ACC112 (cell line): ENCODE results near the gene RNF114.
A peak's percentile ranks its signal among the peaks of the same experiment; 100 is the strongest.
"Not testable (repeated sequence)": the region's sequence is repeated elsewhere in the genome, so short reads cannot be mapped to it uniquely, and the experiment has no call there.

Source experiments
- H2AFZ ChIP-seq: fragments of 200-600 bp; sonication (generic); one replicate; pipeline ENCODE4 v1.6.0; 2017; ENCODE audit warnings: antibody characterized with exemption, low read length; ENCODE audit not compliant: unreplicated experiment
- H3K27ac ChIP-seq: fragments of 200-600 bp; sonication (generic); 2 replicates; pipeline ENCODE4 v1.5.1; 2014; ENCODE audit warnings: low read depth, mild to moderate bottlenecking, antibody characterized with exemption, low read length, moderate library complexity
- H3K27me3 ChIP-seq: fragments of 200-600 bp; sonication (generic); 2 replicates; pipeline ENCODE4 v1.6.1; 2014; ENCODE audit warnings: mild to moderate bottlenecking, antibody characterized with exemption, low read length, moderate library complexity, mixed read lengths; ENCODE audit not compliant: insufficient read depth
- H3K36me3 ChIP-seq: fragments of 200-600 bp; sonication (generic); 2 replicates; pipeline ENCODE4 v1.6.1; 2016; ENCODE audit warnings: mild to moderate bottlenecking, antibody characterized with exemption, low read length, moderate library complexity, mixed read lengths; ENCODE audit not compliant: insufficient read depth
- H3K4me1 ChIP-seq: fragments of 200-600 bp; sonication (generic); one replicate; pipeline ENCODE4 v1.6.1; 2016; ENCODE audit warnings: low read length, mixed read lengths; ENCODE audit not compliant: insufficient read depth, unreplicated experiment, control insufficient read depth
- H3K4me3 ChIP-seq: fragments of 200-600 bp; sonication (generic); 2 replicates; pipeline ENCODE4 v1.5.1; 2014; ENCODE audit warnings: mild to moderate bottlenecking, low read depth, low read length
- H3K79me2 ChIP-seq: fragments of 200-600 bp; sonication (generic); one replicate; pipeline ENCODE4 v1.6.0; 2016; ENCODE audit warnings: low read length; ENCODE audit not compliant: control insufficient read depth, unreplicated experiment, insufficient read depth

Gene RNF114

DNA sequence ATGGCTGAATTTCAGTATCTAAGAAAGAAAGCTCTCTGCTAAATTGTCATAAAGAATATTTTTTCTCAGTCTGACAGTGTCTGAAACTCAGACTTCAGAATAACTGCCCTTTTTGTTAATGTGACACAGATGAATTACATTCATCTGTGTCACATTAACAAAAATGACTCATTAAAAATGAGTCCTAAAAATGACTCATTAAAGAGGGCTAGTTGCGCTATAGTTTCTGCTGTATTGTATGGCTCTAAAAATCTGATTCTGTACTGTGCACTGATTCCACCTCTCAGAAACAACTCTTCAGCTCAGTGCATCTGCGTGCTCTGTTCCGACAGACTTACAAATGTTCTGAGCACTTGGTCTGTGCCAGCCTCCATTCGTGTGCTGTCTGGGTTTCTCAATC, 15.0 kb downstream of the RNF114 start:
- Histone ChIP-seq H2AFZ (no peak overlapping the region), H3K79me2 (peaks cover 14% of the 10 kb centered on the region), H3K36me3 (peaks cover 41% of the 10 kb centered on the region), H3K27me3 (no peaks in the 10 kb centered on the region), H3K4me1 (peaks cover 32% of the 10 kb centered on the region), H3K27ac (peak overlapping the region; percentile 83), H3K4me3 (peak overlapping the region; percentile 24; the same call in 1 of the 2 replicates)

DNA sequence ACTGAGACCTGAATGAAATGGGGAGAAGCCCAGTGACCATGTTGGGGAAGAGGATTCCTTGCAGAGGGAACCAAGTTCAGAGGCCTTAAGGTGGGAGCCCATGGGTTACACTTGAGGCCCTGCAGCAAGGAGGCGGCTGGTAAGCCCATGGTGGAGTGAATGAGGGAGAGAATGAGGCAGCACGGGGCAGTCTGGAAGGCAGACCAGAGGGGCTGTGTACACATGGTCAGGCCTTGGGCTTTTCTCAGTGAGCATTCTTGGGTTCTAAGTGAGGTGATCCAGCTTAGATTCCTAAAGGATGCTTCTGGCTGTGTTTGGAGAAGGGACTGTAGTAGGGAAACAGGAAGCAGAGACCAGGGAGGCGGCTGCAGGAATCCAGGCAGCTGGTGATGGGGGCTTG, 19.0 kb downstream of the RNF114 start:
- no peak overlapping the region for H2AFZ ChIP-seq
- peaks cover 40% of the 10 kb centered on the region; the same call in 1 of the 2 replicates for H3K36me3 ChIP-seq
- no peak overlapping the region for H3K27ac ChIP-seq
- H3K27me3 ChIP-seq: no peaks in the 10 kb centered on the region
- no peak overlapping the region for H3K4me3 ChIP-seq
- H3K79me2 ChIP-seq: peaks cover 9% of the 10 kb centered on the region
- peaks cover 18% of the 10 kb centered on the region for H3K4me1 ChIP-seq

DNA sequence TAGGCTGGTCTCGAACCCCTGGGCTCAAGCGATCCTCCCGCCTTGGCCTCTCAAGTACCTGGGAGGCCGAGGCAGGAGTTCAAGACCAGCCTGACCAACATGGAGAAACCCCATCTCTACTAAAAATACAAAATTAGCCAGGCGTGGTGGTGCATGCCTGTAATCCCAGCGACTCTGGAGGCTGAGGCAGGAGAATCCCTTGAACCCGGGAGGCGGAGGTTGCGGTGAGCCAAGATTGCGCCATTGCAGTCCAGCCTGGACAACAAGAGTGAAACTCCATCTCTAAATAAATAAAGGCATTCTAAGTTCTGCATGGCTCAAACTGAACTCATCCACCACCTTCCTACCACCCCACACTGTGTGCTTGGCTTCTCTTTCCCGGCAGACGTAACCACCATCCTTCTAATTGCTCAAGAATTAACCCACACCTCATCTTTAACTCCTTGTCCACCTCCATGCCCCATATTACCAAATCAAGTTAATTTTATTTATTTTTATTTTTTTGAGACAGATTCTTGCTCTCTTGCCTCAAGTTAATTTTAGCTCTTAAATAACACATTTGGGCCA, 19.7 kb downstream of the RNF114 start:
- peaks cover 36% of the 10 kb centered on the region; the same call in 1 of the 2 replicates for H3K36me3 ChIP-seq
- not testable (repeated sequence) for H3K27me3 ChIP-seq, H3K27ac ChIP-seq, H2AFZ ChIP-seq, H3K4me3 ChIP-seq, H3K79me2 ChIP-seq
- peaks cover 11% of the 10 kb centered on the region for H3K4me1 ChIP-seq

DNA sequence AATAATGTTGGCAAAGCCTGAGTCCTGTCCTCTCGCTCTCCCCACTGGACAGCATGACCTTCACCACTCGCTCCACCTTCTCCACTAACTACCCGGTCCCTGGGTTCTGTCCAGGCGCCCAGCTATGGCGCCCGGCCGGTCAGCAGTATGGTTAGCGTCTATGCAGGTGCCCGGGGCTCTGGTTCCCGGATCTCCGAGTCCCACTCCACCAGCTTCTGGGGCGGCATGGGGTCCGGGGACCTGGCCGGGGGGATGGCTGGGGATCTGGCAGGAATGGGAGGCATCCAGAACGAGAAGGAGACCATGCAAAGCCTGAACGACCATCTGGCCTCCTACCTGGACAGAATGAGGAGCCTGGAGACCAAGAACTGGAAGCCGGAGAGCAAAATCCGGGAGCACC, 20.5 kb downstream of the RNF114 start:
- no peak overlapping the region for H2AFZ ChIP-seq
- H3K79me2 ChIP-seq: peaks cover 9% of the 10 kb centered on the region
- peaks cover 5% of the 10 kb centered on the region for H3K4me1 ChIP-seq
- no peak overlapping the region for H3K27ac ChIP-seq
- no peaks in the 10 kb centered on the region for H3K27me3 ChIP-seq
- peaks cover 36% of the 10 kb centered on the region; the same call in 1 of the 2 replicates for H3K36me3 ChIP-seq
- no peak overlapping the region for H3K4me3 ChIP-seq

DNA sequence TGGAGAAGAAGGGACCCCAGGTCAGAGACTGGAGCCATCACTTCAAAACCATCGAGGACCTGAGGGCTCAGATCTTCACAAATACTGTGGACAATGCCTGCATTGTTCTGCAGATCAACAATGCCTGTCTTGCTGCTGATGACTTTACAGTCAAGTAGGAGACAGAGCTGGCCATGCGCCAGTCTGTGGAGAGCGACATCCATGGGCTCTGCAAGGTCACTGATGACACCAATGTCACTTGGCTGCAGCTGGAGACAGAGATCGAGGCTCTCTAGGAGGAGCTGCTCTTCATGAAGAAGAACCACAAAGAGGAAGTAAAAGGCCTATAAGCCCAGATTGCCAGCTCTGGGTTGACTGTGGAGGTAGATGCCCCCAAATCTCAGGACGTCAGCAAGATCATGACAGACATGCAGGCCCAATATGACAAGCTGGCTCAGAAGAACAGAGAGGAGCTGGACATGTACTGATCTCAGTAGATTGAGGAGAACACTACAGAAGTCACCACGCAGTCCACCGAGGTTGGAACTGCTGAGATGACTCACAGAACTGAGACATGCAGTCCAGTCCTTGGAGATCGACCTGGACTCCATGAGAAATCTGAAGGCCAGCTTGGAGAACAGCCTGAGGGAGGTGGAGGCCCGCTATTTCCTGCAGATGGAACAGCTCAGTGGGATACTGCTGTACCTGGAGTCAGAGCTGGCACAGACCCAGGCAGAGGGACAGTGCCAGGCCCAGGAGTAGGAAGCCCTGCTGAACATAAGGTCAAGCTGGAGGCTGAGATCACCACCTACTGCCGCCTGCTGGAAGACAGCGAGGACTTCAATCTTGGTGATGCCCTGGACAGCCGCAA, 21.1 kb downstream of the RNF114 start:
- not testable (repeated sequence) for H3K4me3 ChIP-seq, H2AFZ ChIP-seq, H3K4me1 ChIP-seq, H3K27ac ChIP-seq, H3K79me2 ChIP-seq, H3K27me3 ChIP-seq
- peaks cover 30% of the 10 kb centered on the region; the same call in 1 of the 2 replicates for H3K36me3 ChIP-seq

DNA sequence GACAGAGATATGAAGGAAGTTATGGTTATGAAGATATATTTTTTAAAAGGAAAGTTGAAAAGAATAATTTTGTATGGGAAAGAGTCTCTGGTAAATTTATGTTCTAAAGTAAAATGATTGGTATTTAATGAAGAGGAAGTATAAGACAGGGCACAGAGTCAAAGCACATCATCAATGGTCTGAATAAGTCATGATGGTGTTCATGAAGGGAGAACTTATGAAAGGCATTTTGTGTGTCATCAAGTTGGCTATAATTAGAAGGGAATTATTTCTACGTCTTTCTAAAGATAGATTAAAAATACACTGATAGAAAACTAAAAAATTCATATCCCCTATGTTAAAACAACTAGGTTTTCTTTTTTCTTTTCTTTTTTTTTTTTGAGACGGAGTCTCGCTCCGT, 25.2 kb downstream of the RNF114 start:
- H3K4me3 ChIP-seq: no peak overlapping the region
- H3K4me1 ChIP-seq: no peaks in the 10 kb centered on the region
- no peak overlapping the region for H2AFZ ChIP-seq
- H3K79me2 ChIP-seq: no peaks in the 10 kb centered on the region
- H3K27me3 ChIP-seq: no peaks in the 10 kb centered on the region
- H3K27ac ChIP-seq: no peak overlapping the region
- peaks cover 6% of the 10 kb centered on the region; the same call in 1 of the 2 replicates for H3K36me3 ChIP-seq

DNA sequence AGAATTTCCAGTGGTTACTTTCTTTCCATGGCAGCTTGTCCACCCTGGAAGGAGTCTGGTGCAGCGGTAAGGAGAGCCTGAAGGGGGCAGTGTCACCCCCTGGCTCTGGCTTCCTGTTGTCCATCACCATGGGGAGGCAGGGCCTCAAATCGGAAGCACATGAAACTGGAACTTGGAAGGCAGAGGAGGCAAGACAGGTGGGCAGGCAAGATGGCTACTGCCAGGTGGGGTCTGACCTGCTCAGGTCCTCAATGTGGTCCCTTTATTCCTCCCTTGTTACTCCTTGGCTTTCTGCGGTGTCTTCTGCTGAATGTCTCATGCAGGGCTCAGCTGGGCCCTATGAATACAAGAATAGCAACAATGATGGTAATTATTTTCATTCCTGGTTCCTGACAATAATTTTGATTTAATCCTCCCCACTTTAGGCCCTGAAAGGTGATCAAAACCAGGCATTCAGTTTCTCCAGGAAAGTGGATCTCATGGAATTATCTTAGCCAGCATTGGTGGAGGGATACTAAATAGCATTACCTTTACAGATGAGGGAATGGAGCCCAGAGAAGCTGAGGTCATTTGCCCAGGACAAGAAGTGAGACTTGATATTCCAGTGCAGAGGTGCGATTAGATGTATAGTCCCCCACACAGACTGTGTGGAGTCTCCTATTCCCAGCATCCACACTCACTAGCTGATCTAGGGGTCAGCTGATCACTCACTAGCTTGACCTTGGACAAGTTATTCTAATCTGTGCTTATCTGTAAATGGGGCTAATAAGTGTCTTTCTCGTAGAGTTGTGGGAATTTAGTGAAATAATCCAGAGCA, 29.0 kb downstream of the RNF114 start:
- Histone ChIP-seq H3K4me3 (no peak overlapping the region), H3K27ac (no peak overlapping the region), H3K27me3 (no peaks in the 10 kb centered on the region), H2AFZ (no peak overlapping the region), H3K79me2 (no peaks in the 10 kb centered on the region), H3K36me3 (no peaks in the 10 kb centered on the region), H3K4me1 (peaks cover 12% of the 10 kb centered on the region)

DNA sequence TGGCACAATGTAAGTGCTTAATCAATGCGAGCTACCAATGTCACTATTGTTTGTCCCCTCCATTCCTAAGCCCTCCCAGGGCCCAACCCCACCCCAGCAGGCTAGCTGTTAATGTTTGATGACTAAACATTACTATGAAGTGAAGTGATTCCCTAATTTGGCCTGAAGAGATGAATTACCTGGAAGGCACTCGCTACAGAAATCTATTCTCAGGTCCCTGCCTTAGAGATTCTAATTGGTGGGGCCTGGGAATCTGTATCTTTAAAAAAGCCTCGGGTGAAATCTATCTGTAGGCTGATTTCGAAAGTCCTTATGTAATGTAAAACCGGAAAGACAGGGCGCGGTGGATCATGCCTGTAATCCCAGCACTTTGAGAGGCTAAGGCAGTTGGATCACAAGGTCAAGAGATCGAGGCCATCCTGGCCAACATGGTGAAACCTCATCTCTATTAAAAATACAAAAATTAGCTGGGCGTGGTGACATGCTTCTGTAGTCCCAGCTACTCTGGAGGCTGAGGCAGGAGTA, 29.6 kb downstream of the RNF114 start:
- Histone ChIP-seq H3K27me3 (no peaks in the 10 kb centered on the region), H3K36me3 (no peaks in the 10 kb centered on the region), H2AFZ (no peak overlapping the region), H3K4me3 (no peak overlapping the region), H3K27ac (no peak overlapping the region), H3K79me2 (no peaks in the 10 kb centered on the region), H3K4me1 (peaks cover 12% of the 10 kb centered on the region)

DNA sequence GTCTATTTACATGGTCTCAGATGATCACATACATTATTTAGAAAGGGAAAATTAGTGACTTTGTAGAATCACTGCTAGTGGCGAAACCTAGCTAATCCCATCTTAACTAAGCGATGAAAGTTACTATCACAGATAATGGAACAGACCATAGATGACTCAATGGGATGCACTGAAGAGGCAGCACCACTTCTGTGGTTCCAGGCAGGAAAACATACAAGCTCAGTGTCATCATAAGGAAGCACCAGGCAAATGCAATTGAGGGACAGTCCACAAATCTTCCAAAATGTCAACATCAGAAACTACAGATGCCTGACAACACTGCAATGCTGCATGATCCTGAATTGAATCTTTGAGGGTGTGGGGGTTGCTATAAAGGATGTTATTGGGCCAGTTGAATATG, 30.7 kb downstream of the RNF114 start:
- Histone ChIP-seq H3K79me2 (no peaks in the 10 kb centered on the region), H3K36me3 (no peaks in the 10 kb centered on the region), H3K4me3 (no peak overlapping the region), H3K4me1 (peaks cover 12% of the 10 kb centered on the region), H3K27ac (no peak overlapping the region), H3K27me3 (no peaks in the 10 kb centered on the region), H2AFZ (no peak overlapping the region)

DNA sequence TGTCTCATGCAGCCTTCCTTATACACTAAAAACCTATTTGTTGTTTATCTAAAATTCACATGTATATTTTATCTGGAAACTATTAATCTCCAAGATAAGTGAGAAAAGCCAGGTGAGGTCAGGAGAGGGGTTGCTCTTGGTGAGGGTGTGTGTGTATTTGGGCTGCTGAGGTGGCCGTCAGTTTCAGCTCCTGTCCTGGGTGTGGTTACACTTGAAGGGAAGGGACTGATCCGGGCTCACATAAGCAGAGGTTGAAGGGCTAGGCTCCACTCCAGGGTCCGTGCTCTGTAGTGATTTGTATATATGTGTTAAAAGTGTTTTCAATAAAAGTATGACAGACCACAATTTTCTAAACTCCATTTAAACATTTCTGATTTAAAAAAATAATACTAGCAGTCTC, 33.0 kb downstream of the RNF114 start:
- Histone ChIP-seq H3K4me1 (peaks cover 12% of the 10 kb centered on the region), H3K36me3 (no peaks in the 10 kb centered on the region), H3K27me3 (no peaks in the 10 kb centered on the region), H3K27ac (no peak overlapping the region), H3K79me2 (no peaks in the 10 kb centered on the region), H2AFZ (no peak overlapping the region), H3K4me3 (no peak overlapping the region)
